SK-N-SH treated with all-trans-retinoic acid at 6 μM for 48 hours (cell line): ENCODE data around the gene EEFSEC.

ENCODE experiments used
- BACH2 ChIP-seq: fragments of 250-450 bp; sonication (Bioruptor Pico); IDR thresholded peaks from 2 replicates; pipeline ENCODE4 v1.9.0; 2021; ENCODE audit warnings: mild to moderate bottlenecking, borderline replicate concordance
- CSDC2 ChIP-seq: fragments of 250-450 bp; sonication (Bioruptor Pico); IDR thresholded peaks from 2 replicates; pipeline ENCODE4 v1.5.0; 2020; ENCODE audit warnings: mild to moderate bottlenecking, moderate library complexity
- ESRRG ChIP-seq: fragments of 250-450 bp; sonication (Bioruptor Pico); IDR thresholded peaks from 2 replicates; pipeline ENCODE4 v1.6.1; 2021; ENCODE audit warnings: mild to moderate bottlenecking
- GLIS3 ChIP-seq: fragments of 250-450 bp; sonication (Bioruptor Pico); IDR thresholded peaks from 2 replicates; pipeline ENCODE4 v1.5.0; 2020; ENCODE audit warnings: mild to moderate bottlenecking, moderate library complexity
- TOX ChIP-seq: fragments of 250-450 bp; sonication (Bioruptor Pico); IDR thresholded peaks from 2 replicates; pipeline ENCODE4 v1.8.0; 2021; ENCODE audit warnings: mild to moderate bottlenecking, moderate library complexity, borderline replicate concordance
- ZC3H10 ChIP-seq: fragments of 250-450 bp; sonication (Bioruptor Pico); IDR thresholded peaks from 2 replicates; pipeline ENCODE4 v1.5.1; 2021; ENCODE audit warnings: mild to moderate bottlenecking, moderate library complexity
- ZFP30 ChIP-seq: fragments of 450-650 bp; formaldehyde crosslinking; IDR thresholded peaks from 2 replicates; pipeline ENCODE4 v1.5.0; 2022; ENCODE audit warnings: mild to moderate bottlenecking, moderate library complexity
- ZNF565 ChIP-seq: fragments of 450-650 bp; formaldehyde crosslinking; conservative IDR thresholded peaks from 2 replicates; pipeline ENCODE4 v1.5.0; 2020; ENCODE audit warnings: low read depth, mild to moderate bottlenecking, moderate library complexity
- TF ChIP-seq, protein P1 (sequence below): fragments of 250-450 bp; sonication (Bioruptor Pico); IDR thresholded peaks from 2 replicates; pipeline ENCODE4 v1.8.0; 2020; ENCODE audit warnings: mild to moderate bottlenecking, moderate library complexity, borderline replicate concordance
- TF ChIP-seq, protein P2 (sequence below): fragments of 250-450 bp; sonication (Bioruptor Pico); IDR thresholded peaks from 2 replicates; pipeline ENCODE4 v1.8.0; 2021; ENCODE audit warnings: low read depth, mild to moderate bottlenecking, moderate library complexity, borderline replicate concordance

DNA sequence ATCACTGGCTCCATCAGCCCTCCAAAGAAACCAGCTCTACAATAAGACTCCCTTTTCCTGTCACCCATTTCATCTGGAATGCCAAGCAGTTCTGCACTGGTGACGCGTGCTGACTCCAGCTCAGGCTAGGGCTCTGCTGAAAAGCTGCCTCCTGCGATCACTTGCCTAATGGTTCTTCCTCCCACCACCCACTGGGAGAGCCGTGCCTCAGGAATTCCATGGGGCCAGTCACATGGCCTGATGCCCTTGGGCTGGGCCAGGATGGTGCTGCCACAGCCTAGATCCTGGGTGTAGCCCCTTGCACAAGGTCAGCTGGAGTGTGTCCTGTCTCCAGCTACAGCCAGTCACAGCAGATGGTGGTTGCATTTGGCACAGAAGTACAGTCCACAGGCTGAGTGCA, 214.5 kb downstream of the EEFSEC start:
- no peak for TF ChIP-seq GLIS3 (CRISPR knock-in tag)
- no peak for TF ChIP-seq ZNF565 (CRISPR knock-in tag)
- no peak for TF ChIP-seq CSDC2 (CRISPR knock-in tag)
- TF ChIP-seq, protein P1, sequence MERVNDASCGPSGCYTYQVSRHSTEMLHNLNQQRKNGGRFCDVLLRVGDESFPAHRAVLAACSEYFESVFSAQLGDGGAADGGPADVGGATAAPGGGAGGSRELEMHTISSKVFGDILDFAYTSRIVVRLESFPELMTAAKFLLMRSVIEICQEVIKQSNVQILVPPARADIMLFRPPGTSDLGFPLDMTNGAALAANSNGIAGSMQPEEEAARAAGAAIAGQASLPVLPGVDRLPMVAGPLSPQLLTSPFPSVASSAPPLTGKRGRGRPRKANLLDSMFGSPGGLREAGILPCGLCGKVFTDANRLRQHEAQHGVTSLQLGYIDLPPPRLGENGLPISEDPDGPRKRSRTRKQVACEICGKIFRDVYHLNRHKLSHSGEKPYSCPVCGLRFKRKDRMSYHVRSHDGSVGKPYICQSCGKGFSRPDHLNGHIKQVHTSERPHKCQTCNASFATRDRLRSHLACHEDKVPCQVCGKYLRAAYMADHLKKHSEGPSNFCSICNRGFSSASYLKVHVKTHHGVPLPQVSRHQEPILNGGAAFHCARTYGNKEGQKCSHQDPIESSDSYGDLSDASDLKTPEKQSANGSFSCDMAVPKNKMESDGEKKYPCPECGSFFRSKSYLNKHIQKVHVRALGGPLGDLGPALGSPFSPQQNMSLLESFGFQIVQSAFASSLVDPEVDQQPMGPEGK (CRISPR knock-in tag) = no peak
- TF ChIP-seq BACH2 (CRISPR knock-in tag) = no peak
- no peak for TF ChIP-seq TOX (CRISPR knock-in tag)
- TF ChIP-seq ZC3H10 (CRISPR knock-in tag) = no peak
- TF ChIP-seq ZFP30 (CRISPR knock-in tag) = no peak
- no peak for TF ChIP-seq ESRRG
- TF ChIP-seq, protein P2, sequence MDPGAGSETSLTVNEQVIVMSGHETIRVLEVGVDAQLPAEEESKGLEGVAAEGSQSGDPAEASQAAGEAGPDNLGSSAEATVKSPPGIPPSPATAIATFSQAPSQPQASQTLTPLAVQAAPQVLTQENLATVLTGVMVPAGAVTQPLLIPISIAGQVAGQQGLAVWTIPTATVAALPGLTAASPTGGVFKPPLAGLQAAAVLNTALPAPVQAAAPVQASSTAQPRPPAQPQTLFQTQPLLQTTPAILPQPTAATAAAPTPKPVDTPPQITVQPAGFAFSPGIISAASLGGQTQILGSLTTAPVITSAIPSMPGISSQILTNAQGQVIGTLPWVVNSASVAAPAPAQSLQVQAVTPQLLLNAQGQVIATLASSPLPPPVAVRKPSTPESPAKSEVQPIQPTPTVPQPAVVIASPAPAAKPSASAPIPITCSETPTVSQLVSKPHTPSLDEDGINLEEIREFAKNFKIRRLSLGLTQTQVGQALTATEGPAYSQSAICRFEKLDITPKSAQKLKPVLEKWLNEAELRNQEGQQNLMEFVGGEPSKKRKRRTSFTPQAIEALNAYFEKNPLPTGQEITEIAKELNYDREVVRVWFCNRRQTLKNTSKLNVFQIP (CRISPR knock-in tag) = no peak
